ENCODE data around the gene REEP3.

- TF ChIP-seq POLR2A (IDR thresholded peaks at IDR 0.05) (no peak), CTCF (IDR thresholded peaks at IDR 0.05) (no peak)
These were observed 19.2 kb upstream of the REEP3 start for GRCh38 chr10:63501954-63502353.

Measured in thyroid gland (tissue), 4 donors.